ENCODE measurements around the gene ATP8B4.

The ATP8B4 gene

GRCh38 chr15:49844390-49844789 is 274.6 kb downstream of the ATP8B4 start:
- Histone ChIP-seq H4K20me1 (ENCODE audit: insufficient read depth, low read length, poor library complexity, severe bottlenecking) (no peaks in the 10 kb centered on the region), H3K4me1 (ENCODE audit: insufficient read depth, low read length, poor library complexity, severe bottlenecking) (no peaks in the 10 kb centered on the region), H3K79me2 (ENCODE audit: insufficient read depth, low read length) (no peaks in the 10 kb centered on the region), H3K9ac (ENCODE audit: low read depth, low read length, poor library complexity, severe bottlenecking) (no peak overlapping the region), H3K4me3 (ENCODE audit: low read length, poor library complexity, severe bottlenecking) (no peak overlapping the region), H3K4me2 (ENCODE audit: low read depth, low read length, poor library complexity, severe bottlenecking) (no peak overlapping the region), H3F3A (ENCODE audit: low read depth) (no peaks in the 10 kb centered on the region), H3K27me3 (ENCODE audit: insufficient read depth, low read length, poor library complexity, severe bottlenecking) (no peaks in the 10 kb centered on the region), H3K9me2 (replicated peaks; ENCODE audit: low read depth, low read length) (no peaks in the 10 kb centered on the region), H3K9me3 (ENCODE audit: insufficient read depth, low read depth, low read length) (no peaks in the 10 kb centered on the region), H2AFZ (ENCODE audit: low read length) (no peak overlapping the region), H3K36me3 (ENCODE audit: insufficient read depth, low read length) (no peaks in the 10 kb centered on the region)
- no peak for TF ChIP-seq EZH2phosphoT487 (IDR thresholded peaks at IDR 0.05; ENCODE audit: borderline replicate concordance)
- TF ChIP-seq, protein P1, sequence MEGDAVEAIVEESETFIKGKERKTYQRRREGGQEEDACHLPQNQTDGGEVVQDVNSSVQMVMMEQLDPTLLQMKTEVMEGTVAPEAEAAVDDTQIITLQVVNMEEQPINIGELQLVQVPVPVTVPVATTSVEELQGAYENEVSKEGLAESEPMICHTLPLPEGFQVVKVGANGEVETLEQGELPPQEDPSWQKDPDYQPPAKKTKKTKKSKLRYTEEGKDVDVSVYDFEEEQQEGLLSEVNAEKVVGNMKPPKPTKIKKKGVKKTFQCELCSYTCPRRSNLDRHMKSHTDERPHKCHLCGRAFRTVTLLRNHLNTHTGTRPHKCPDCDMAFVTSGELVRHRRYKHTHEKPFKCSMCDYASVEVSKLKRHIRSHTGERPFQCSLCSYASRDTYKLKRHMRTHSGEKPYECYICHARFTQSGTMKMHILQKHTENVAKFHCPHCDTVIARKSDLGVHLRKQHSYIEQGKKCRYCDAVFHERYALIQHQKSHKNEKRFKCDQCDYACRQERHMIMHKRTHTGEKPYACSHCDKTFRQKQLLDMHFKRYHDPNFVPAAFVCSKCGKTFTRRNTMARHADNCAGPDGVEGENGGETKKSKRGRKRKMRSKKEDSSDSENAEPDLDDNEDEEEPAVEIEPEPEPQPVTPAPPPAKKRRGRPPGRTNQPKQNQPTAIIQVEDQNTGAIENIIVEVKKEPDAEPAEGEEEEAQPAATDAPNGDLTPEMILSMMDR (conservative IDR thresholded peaks at IDR 0.05; ENCODE audit: low read length): no peak

GRCh38 chr15:49843725-49844124 is 275.3 kb downstream of the ATP8B4 start:
- Histone ChIP-seq H3K4me3 (ENCODE audit: low read length, poor library complexity, severe bottlenecking) (no peak overlapping the region), H3K9ac (ENCODE audit: low read depth, low read length, poor library complexity, severe bottlenecking) (no peak overlapping the region), H3K79me2 (ENCODE audit: insufficient read depth, low read length) (no peaks in the 10 kb centered on the region), H3K4me2 (ENCODE audit: low read depth, low read length, poor library complexity, severe bottlenecking) (no peak overlapping the region), H2AFZ (ENCODE audit: low read length) (no peak overlapping the region), H3K36me3 (ENCODE audit: insufficient read depth, low read length) (no peaks in the 10 kb centered on the region), H3K9me3 (ENCODE audit: insufficient read depth, low read depth, low read length) (no peaks in the 10 kb centered on the region), H3K27me3 (ENCODE audit: insufficient read depth, low read length, poor library complexity, severe bottlenecking) (no peaks in the 10 kb centered on the region), H3F3A (ENCODE audit: low read depth) (no peaks in the 10 kb centered on the region), H3K9me2 (replicated peaks; ENCODE audit: low read depth, low read length) (no peaks in the 10 kb centered on the region), H4K20me1 (ENCODE audit: insufficient read depth, low read length, poor library complexity, severe bottlenecking) (no peaks in the 10 kb centered on the region), H3K4me1 (ENCODE audit: insufficient read depth, low read length, poor library complexity, severe bottlenecking) (no peaks in the 10 kb centered on the region)
- TF ChIP-seq EZH2phosphoT487 (IDR thresholded peaks at IDR 0.05; ENCODE audit: borderline replicate concordance): no peak
- TF ChIP-seq, protein P1 (conservative IDR thresholded peaks at IDR 0.05; ENCODE audit: low read length): no peak

GRCh38 chr15:49842031-49842730 is 276.9 kb downstream of the ATP8B4 start:
- no peak overlapping the region for H2AFZ ChIP-seq (ENCODE audit: low read length)
- H3K4me2 ChIP-seq (ENCODE audit: low read depth, low read length, poor library complexity, severe bottlenecking): no peak overlapping the region
- H3K79me2 ChIP-seq (ENCODE audit: insufficient read depth, low read length): no peaks in the 10 kb centered on the region
- no peaks in the 10 kb centered on the region for H3K36me3 ChIP-seq (ENCODE audit: insufficient read depth, low read length)
- H3K9me3 ChIP-seq (ENCODE audit: insufficient read depth, low read depth, low read length): no peaks in the 10 kb centered on the region
- no peaks in the 10 kb centered on the region for H3K4me1 ChIP-seq (ENCODE audit: insufficient read depth, low read length, poor library complexity, severe bottlenecking)
- H3K9me2 ChIP-seq (replicated peaks; ENCODE audit: low read depth, low read length): no peaks in the 10 kb centered on the region
- no peaks in the 10 kb centered on the region for H3F3A ChIP-seq (ENCODE audit: low read depth)
- H3K4me3 ChIP-seq (ENCODE audit: low read length, poor library complexity, severe bottlenecking): no peak overlapping the region
- no peaks in the 10 kb centered on the region for H4K20me1 ChIP-seq (ENCODE audit: insufficient read depth, low read length, poor library complexity, severe bottlenecking)
- H3K27me3 ChIP-seq (ENCODE audit: insufficient read depth, low read length, poor library complexity, severe bottlenecking): no peaks in the 10 kb centered on the region
- TF ChIP-seq EZH2phosphoT487 (IDR thresholded peaks at IDR 0.05; ENCODE audit: borderline replicate concordance): no peak
- TF ChIP-seq, protein P1 (conservative IDR thresholded peaks at IDR 0.05; ENCODE audit: low read length): no peak
- H3K9ac ChIP-seq (ENCODE audit: low read depth, low read length, poor library complexity, severe bottlenecking): no peak overlapping the region

Measured in Loucy (cell line).